ENCODE data around the gene SOCS1. TPM values are rescaled to one million over a fixed set of nuclear protein-coding genes. Genes with fewer than 3 reads are reported as not detected.

Gene SOCS1
- total and polyA plus RNA-seq, 9 of the 15 experiments (the other 6 are each of a cell fraction or from before 2014, with no cell fraction given): 0.04 to 7.5 (median 2.3) TPM

DNA sequence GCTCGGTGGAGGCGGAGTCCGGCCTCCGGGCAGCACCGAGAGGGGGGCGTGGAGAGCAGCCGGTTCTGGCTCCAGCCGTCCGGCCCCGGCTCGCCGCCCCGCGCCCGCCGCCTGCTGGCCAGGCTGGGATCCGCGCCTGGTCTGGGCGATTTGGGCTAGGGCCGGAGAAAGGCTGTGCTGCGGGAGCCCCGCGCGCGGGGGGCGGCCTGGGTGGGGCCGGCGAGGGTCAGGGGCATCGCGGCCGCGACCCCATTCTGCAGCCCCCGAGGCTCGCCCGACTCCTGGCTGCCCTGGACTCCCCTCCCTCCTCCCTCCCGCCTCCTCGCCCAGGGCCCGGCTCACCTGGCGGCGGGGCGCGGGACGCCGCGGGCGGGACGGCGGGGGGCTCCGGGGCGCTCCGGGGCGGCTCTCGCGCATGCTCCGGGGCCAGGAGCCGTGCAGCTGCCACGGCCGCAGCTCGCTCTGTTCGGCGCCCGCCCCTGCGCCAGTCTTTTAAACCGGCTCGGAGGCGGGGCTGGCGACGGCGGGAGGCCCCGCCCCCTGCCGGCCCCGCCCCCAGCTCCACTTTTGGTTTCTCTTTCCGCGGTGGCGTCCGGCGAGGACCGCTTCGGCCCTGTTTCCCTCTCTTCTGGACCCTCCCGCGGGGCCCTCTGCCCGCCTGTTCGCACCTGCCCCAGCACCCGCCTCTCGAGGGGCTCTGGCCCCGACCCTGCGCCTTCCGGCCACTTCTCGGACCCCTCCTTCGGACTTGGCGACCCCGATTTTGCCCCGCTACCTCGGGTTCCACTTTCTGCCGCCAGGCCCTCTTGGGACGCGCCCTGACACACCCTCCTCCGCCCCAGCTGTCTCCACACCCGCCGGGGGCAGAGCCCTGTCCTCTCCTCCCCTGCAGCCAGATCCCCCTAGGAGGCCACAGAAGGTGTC lies at the start of gene SOCS1 (continued):
- TF ChIP-seq ZNF398 (CRISPR knock-in tag; IDR thresholded peaks at IDR 0.05): no peak
- TF ChIP-seq, protein P1, sequence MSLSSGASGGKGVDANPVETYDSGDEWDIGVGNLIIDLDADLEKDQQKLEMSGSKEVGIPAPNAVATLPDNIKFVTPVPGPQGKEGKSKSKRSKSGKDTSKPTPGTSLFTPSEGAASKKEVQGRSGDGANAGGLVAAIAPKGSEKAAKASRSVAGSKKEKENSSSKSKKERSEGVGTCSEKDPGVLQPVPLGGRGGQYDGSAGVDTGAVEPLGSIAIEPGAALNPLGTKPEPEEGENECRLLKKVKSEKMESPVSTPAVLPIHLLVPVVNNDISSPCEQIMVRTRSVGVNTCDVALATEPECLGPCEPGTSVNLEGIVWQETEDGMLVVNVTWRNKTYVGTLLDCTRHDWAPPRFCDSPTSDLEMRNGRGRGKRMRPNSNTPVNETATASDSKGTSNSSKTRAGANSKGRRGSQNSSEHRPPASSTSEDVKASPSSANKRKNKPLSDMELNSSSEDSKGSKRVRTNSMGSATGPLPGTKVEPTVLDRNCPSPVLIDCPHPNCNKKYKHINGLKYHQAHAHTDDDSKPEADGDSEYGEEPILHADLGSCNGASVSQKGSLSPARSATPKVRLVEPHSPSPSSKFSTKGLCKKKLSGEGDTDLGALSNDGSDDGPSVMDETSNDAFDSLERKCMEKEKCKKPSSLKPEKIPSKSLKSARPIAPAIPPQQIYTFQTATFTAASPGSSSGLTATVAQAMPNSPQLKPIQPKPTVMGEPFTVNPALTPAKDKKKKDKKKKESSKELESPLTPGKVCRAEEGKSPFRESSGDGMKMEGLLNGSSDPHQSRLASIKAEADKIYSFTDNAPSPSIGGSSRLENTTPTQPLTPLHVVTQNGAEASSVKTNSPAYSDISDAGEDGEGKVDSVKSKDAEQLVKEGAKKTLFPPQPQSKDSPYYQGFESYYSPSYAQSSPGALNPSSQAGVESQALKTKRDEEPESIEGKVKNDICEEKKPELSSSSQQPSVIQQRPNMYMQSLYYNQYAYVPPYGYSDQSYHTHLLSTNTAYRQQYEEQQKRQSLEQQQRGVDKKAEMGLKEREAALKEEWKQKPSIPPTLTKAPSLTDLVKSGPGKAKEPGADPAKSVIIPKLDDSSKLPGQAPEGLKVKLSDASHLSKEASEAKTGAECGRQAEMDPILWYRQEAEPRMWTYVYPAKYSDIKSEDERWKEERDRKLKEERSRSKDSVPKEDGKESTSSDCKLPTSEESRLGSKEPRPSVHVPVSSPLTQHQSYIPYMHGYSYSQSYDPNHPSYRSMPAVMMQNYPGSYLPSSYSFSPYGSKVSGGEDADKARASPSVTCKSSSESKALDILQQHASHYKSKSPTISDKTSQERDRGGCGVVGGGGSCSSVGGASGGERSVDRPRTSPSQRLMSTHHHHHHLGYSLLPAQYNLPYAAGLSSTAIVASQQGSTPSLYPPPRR (CRISPR knock-in tag; IDR thresholded peaks at IDR 0.05; ENCODE audit: borderline replicate concordance): no peak
- TF ChIP-seq, protein P2, sequence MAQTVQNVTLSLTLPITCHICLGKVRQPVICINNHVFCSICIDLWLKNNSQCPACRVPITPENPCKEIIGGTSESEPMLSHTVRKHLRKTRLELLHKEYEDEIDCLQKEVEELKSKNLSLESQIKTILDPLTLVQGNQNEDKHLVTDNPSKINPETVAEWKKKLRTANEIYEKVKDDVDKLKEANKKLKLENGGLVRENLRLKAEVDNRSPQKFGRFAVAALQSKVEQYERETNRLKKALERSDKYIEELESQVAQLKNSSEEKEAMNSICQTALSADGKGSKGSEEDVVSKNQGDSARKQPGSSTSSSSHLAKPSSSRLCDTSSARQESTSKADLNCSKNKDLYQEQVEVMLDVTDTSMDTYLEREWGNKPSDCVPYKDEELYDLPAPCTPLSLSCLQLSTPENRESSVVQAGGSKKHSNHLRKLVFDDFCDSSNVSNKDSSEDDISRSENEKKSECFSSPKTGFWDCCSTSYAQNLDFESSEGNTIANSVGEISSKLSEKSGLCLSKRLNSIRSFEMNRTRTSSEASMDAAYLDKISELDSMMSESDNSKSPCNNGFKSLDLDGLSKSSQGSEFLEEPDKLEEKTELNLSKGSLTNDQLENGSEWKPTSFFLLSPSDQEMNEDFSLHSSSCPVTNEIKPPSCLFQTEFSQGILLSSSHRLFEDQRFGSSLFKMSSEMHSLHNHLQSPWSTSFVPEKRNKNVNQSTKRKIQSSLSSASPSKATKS (CRISPR knock-in tag; IDR thresholded peaks at IDR 0.05): no peak
- TF ChIP-seq POLR2H (tag; IDR thresholded peaks at IDR 0.05; ENCODE audit: low read depth): peak; percentile 98
- no peak for TF ChIP-seq SIX5 (IDR thresholded peaks at IDR 0.05; ENCODE audit: borderline replicate concordance in 1 of 2, insufficient read depth in 1 of 2, low read depth in 1 of 2, low read length in 2 of 2)
- peak; percentile 47 for TF ChIP-seq PCBP1 (IDR thresholded peaks at IDR 0.05; ENCODE audit: low read depth, low read length, poor library complexity, severe bottlenecking)
- TF ChIP-seq RCOR1 (IDR thresholded peaks at IDR 0.05; ENCODE audit: borderline replicate concordance in 1 of 2, low read depth in 2 of 2, low read length in 2 of 2): peak in 1 of 2 experiments; percentile 3; a peak in 1 of 4 replicates
- TF ChIP-seq CXXC5 (CRISPR knock-in tag; IDR thresholded peaks at IDR 0.05): peak; percentile 78
- peak; percentile 78 for TF ChIP-seq GTF2A2 (tag; IDR thresholded peaks at IDR 0.05)
- TF ChIP-seq GTF2E2 (tag; IDR thresholded peaks at IDR 0.05): peak; percentile 98
- peak; percentile 30 for TF ChIP-seq CREB1 (IDR thresholded peaks at IDR 0.05)
- TF ChIP-seq CREB1 (CRISPR knock-in tag; IDR thresholded peaks at IDR 0.05): peak; percentile 28; the same call in 1 of the 2 replicates
- TF ChIP-seq, protein P3, sequence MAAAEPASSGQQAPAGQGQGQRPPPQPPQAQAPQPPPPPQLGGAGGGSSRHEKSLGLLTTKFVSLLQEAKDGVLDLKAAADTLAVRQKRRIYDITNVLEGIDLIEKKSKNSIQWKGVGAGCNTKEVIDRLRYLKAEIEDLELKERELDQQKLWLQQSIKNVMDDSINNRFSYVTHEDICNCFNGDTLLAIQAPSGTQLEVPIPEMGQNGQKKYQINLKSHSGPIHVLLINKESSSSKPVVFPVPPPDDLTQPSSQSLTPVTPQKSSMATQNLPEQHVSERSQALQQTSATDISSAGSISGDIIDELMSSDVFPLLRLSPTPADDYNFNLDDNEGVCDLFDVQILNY (CRISPR knock-in tag; IDR thresholded peaks at IDR 0.05): 0 out of 2 replicates have a peak, but pooled peaks have one; percentile 65
- TF ChIP-seq, protein P4, sequence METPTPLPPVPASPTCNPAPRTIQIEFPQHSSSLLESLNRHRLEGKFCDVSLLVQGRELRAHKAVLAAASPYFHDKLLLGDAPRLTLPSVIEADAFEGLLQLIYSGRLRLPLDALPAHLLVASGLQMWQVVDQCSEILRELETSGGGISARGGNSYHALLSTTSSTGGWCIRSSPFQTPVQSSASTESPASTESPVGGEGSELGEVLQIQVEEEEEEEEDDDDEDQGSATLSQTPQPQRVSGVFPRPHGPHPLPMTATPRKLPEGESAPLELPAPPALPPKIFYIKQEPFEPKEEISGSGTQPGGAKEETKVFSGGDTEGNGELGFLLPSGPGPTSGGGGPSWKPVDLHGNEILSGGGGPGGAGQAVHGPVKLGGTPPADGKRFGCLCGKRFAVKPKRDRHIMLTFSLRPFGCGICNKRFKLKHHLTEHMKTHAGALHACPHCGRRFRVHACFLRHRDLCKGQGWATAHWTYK (CRISPR knock-in tag; IDR thresholded peaks at IDR 0.05): peak; percentile 83; the same call in 1 of the 2 replicates

Data from K562 (cell line).